ENCODE data around the gene IFT22.

IFT22 gene

DNA sequence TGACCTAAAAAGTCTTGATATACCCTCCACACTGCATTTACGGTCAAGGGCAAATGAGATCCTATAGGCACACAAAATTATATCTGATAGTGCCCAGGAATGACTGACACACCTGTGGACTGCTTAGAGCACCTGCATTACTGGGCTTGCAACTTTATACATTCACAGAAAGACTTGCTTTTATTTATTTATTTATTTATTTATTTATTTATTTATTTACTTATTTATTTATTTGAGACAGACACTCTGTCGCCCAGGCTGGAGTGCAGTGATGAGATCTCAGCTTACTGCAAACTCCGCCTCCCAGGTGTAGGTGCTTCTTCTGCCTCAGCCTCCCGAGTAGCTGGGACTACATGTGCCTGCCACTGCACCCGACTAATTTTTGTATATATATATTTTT is 6.5 kb upstream of the IFT22 start (continued):
- TF ChIP-seq ZNF138 (tag by site-specific recombination; IDR thresholded peaks at IDR 0.05; ENCODE audit: borderline replicate concordance) = 0 out of 2 replicates have a peak, but pooled peaks have one; percentile 32
- peak; percentile 74; the same call in 1 of the 2 replicates for TF ChIP-seq ZNF19 (tag by site-specific recombination; IDR thresholded peaks at IDR 0.05; ENCODE audit: low read depth)
- TF ChIP-seq, protein P1, sequence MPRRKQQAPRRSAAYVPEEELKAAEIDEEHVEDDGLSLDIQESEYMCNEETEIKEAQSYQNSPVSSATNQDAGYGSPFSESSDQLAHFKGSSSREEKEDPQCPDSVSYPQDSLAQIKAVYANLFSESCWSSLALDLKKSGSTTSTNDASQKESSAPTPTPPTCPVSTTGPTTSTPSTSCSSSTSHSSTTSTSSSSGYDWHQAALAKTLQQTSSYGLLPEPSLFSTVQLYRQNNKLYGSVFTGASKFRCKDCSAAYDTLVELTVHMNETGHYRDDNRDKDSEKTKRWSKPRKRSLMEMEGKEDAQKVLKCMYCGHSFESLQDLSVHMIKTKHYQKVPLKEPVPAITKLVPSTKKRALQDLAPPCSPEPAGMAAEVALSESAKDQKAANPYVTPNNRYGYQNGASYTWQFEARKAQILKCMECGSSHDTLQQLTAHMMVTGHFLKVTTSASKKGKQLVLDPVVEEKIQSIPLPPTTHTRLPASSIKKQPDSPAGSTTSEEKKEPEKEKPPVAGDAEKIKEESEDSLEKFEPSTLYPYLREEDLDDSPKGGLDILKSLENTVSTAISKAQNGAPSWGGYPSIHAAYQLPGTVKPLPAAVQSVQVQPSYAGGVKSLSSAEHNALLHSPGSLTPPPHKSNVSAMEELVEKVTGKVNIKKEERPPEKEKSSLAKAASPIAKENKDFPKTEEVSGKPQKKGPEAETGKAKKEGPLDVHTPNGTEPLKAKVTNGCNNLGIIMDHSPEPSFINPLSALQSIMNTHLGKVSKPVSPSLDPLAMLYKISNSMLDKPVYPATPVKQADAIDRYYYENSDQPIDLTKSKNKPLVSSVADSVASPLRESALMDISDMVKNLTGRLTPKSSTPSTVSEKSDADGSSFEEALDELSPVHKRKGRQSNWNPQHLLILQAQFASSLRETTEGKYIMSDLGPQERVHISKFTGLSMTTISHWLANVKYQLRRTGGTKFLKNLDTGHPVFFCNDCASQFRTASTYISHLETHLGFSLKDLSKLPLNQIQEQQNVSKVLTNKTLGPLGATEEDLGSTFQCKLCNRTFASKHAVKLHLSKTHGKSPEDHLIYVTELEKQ (tag by site-specific recombination; IDR thresholded peaks at IDR 0.05; ENCODE audit: borderline replicate concordance) = peak; percentile 23; the same call in 1 of the 2 replicates
- TF ChIP-seq, protein P2, sequence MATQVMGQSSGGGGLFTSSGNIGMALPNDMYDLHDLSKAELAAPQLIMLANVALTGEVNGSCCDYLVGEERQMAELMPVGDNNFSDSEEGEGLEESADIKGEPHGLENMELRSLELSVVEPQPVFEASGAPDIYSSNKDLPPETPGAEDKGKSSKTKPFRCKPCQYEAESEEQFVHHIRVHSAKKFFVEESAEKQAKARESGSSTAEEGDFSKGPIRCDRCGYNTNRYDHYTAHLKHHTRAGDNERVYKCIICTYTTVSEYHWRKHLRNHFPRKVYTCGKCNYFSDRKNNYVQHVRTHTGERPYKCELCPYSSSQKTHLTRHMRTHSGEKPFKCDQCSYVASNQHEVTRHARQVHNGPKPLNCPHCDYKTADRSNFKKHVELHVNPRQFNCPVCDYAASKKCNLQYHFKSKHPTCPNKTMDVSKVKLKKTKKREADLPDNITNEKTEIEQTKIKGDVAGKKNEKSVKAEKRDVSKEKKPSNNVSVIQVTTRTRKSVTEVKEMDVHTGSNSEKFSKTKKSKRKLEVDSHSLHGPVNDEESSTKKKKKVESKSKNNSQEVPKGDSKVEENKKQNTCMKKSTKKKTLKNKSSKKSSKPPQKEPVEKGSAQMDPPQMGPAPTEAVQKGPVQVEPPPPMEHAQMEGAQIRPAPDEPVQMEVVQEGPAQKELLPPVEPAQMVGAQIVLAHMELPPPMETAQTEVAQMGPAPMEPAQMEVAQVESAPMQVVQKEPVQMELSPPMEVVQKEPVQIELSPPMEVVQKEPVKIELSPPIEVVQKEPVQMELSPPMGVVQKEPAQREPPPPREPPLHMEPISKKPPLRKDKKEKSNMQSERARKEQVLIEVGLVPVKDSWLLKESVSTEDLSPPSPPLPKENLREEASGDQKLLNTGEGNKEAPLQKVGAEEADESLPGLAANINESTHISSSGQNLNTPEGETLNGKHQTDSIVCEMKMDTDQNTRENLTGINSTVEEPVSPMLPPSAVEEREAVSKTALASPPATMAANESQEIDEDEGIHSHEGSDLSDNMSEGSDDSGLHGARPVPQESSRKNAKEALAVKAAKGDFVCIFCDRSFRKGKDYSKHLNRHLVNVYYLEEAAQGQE (tag by site-specific recombination; IDR thresholded peaks at IDR 0.05) = peak; percentile 75
- TF ChIP-seq ZNF202 (tag by site-specific recombination; IDR thresholded peaks at IDR 0.05; ENCODE audit: borderline replicate concordance) = peak; percentile 86; the same call in 1 of the 2 replicates
- peak; percentile 81; the same call in 1 of the 2 replicates for TF ChIP-seq ZNF266 (tag by site-specific recombination; IDR thresholded peaks at IDR 0.05; ENCODE audit: low read depth)
- TF ChIP-seq ZNF777 (tag by site-specific recombination; IDR thresholded peaks at IDR 0.05; ENCODE audit: borderline replicate concordance) = no peak
- 0 out of 2 replicates have a peak, but pooled peaks have one; percentile 29 for TF ChIP-seq ZNF404 (tag by site-specific recombination; IDR thresholded peaks at IDR 0.05)
- 0 out of 2 replicates have a peak, but pooled peaks have one; percentile 63 for TF ChIP-seq ZNF791 (tag by site-specific recombination; IDR thresholded peaks at IDR 0.05)
- TF ChIP-seq, protein P3, sequence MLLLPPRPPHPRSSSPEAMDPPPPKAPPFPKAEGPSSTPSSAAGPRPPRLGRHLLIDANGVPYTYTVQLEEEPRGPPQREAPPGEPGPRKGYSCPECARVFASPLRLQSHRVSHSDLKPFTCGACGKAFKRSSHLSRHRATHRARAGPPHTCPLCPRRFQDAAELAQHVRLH (tag by site-specific recombination; IDR thresholded peaks at IDR 0.05) = no peak
- peak; percentile 81 for TF ChIP-seq ZNF555 (tag by site-specific recombination; conservative IDR thresholded peaks at IDR 0.05)
- TF ChIP-seq ZNF664 (tag by site-specific recombination; IDR thresholded peaks at IDR 0.05) = peak; percentile 75; the same call in 1 of the 2 replicates
- TF ChIP-seq ZSCAN16 (tag by site-specific recombination; IDR thresholded peaks at IDR 0.05) = no peak
- TF ChIP-seq ZFP37 (tag by site-specific recombination; IDR thresholded peaks at IDR 0.05) = 0 out of 2 replicates have a peak, but pooled peaks have one; percentile 51
- TF ChIP-seq RBAK (tag by site-specific recombination; IDR thresholded peaks at IDR 0.05) = no peak
- TF ChIP-seq ZNF529 (tag by site-specific recombination; IDR thresholded peaks at IDR 0.05; ENCODE audit: insufficient replicate concordance) = peak; percentile 68
- peak; percentile 96 for TF ChIP-seq ZNF394 (tag by site-specific recombination; IDR thresholded peaks at IDR 0.05; ENCODE audit: borderline replicate concordance)
- TF ChIP-seq ZNF629 (tag by site-specific recombination; IDR thresholded peaks at IDR 0.05) = peak; percentile 58; the same call in 1 of the 2 replicates
- TF ChIP-seq, protein P4, sequence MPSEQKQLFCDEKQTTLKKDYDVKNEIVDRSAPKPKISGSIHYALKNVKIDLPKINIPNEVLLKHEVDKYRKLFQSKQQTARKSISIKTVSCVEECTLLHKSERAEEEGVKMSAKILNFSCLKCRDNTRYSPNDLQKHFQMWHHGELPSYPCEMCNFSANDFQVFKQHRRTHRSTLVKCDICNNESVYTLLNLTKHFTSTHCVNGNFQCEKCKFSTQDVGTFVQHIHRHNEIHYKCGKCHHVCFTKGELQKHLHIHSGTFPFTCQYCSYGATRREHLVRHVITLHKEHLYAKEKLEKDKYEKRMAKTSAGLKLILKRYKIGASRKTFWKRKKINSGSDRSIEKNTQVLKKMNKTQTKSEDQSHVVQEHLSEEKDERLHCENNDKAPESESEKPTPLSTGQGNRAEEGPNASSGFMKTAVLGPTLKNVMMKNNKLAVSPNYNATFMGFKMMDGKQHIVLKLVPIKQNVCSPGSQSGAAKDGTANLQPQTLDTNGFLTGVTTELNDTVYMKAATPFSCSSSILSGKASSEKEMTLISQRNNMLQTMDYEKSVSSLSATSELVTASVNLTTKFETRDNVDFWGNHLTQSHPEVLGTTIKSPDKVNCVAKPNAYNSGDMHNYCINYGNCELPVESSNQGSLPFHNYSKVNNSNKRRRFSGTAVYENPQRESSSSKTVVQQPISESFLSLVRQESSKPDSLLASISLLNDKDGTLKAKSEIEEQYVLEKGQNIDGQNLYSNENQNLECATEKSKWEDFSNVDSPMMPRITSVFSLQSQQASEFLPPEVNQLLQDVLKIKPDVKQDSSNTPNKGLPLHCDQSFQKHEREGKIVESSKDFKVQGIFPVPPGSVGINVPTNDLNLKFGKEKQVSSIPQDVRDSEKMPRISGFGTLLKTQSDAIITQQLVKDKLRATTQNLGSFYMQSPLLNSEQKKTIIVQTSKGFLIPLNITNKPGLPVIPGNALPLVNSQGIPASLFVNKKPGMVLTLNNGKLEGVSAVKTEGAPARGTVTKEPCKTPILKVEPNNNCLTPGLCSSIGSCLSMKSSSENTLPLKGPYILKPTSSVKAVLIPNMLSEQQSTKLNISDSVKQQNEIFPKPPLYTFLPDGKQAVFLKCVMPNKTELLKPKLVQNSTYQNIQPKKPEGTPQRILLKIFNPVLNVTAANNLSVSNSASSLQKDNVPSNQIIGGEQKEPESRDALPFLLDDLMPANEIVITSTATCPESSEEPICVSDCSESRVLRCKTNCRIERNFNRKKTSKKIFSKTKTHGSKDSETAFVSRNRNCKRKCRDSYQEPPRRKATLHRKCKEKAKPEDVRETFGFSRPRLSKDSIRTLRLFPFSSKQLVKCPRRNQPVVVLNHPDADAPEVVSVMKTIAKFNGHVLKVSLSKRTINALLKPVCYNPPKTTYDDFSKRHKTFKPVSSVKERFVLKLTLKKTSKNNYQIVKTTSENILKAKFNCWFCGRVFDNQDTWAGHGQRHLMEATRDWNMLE (tag by site-specific recombination; conservative IDR thresholded peaks at IDR 0.05; ENCODE audit: low read depth) = peak; percentile 94
- 0 out of 2 replicates have a peak, but pooled peaks have one; percentile 30 for TF ChIP-seq ZNF16 (tag by site-specific recombination; IDR thresholded peaks at IDR 0.05; ENCODE audit: low read depth)
- TF ChIP-seq, protein P5, sequence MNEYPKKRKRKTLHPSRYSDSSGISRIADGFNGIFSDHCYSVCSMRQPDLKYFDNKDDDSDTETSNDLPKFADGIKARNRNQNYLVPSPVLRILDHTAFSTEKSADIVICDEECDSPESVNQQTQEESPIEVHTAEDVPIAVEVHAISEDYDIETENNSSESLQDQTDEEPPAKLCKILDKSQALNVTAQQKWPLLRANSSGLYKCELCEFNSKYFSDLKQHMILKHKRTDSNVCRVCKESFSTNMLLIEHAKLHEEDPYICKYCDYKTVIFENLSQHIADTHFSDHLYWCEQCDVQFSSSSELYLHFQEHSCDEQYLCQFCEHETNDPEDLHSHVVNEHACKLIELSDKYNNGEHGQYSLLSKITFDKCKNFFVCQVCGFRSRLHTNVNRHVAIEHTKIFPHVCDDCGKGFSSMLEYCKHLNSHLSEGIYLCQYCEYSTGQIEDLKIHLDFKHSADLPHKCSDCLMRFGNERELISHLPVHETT (tag by site-specific recombination; IDR thresholded peaks at IDR 0.05) = no peak
- TF ChIP-seq ZNF558 (tag by site-specific recombination; IDR thresholded peaks at IDR 0.05) = peak; percentile 80
- TF ChIP-seq ZNF510 (tag by site-specific recombination; IDR thresholded peaks at IDR 0.05; ENCODE audit: insufficient replicate concordance) = peak; percentile 79
- peak; percentile 31; the same call in 1 of the 2 replicates for TF ChIP-seq MZF1 (tag by site-specific recombination; IDR thresholded peaks at IDR 0.05; ENCODE audit: borderline replicate concordance)
- TF ChIP-seq GLIS2 (tag by site-specific recombination; IDR thresholded peaks at IDR 0.05) = no peak
- no peak for TF ChIP-seq ZNF473 (tag by site-specific recombination; IDR thresholded peaks at IDR 0.05)
